Activated CD8-positive, alpha-beta T cell treated with anti-CD3 and anti-CD28 coated beads for 36 hours (primary cell): ENCODE data around the gene ERBB4. TPM values are rescaled to one million over a fixed set of nuclear protein-coding genes. Genes with fewer than 3 reads are reported as not detected.

Experiments used
- ATAC-seq: fragments of 200-7000 bp; cut with Tn5 transposase; one replicate; pipeline ENCODE4 v1.10.0; 2021; ENCODE audit warnings: mild to moderate bottlenecking, moderate library complexity
- CTCF ChIA-PET: fragments of 350-600 bp; sonication (Branson Sonifier 250); formaldehyde crosslinking; loops from one replicate; lab custom pipeline; 2021; ENCODE audit warnings: antibody characterized with exemption; lab: Charles Lee
- POLR2A ChIA-PET: fragments of 350-600 bp; sonication (Branson Sonifier 250); formaldehyde crosslinking; loops from one replicate; lab custom pipeline; 2021; ENCODE audit warnings: antibody characterized with exemption; lab: Charles Lee
- DNase-seq: peaks from one replicate; pipeline ENCODE4 v3.0.0-alpha.2; 2020
- H3K27ac Mint-ChIP-seq: one replicate; pipeline ENCODE4 v1.8.0; 2021; ENCODE audit warnings: mild to moderate bottlenecking, mixed read lengths
- H3K27me3 Mint-ChIP-seq: one replicate; pipeline ENCODE4 v1.8.0; 2021; ENCODE audit warnings: mixed read lengths
- H3K36me3 Mint-ChIP-seq: one replicate; pipeline ENCODE4 v1.8.0; 2021; ENCODE audit warnings: low read depth, mixed read lengths
- H3K4me1 Mint-ChIP-seq: one replicate; pipeline ENCODE4 v1.8.0; 2021; ENCODE audit warnings: low read depth, mixed read lengths
- H3K4me3 Mint-ChIP-seq: one replicate; pipeline ENCODE4 v1.8.0; 2021; ENCODE audit warnings: mild to moderate bottlenecking, moderate library complexity, mixed read lengths
- H3K9me3 Mint-ChIP-seq: one replicate; pipeline ENCODE4 v1.8.0; 2021; ENCODE audit warnings: mixed read lengths
- CTCF ChIP-seq: fragments of 200-600 bp; IDR thresholded peaks from one replicate; pipeline ENCODE4 v1.8.0; 2022; ENCODE audit warnings: antibody characterized with exemption, mild to moderate bottlenecking
- intact Hi-C: fragments of 100-400 bp; cut with micrococcal nuclease; formaldehyde crosslinking; loops from one replicate; pipeline ENCODE4 v1.10.0; 2022
- total RNA-seq, 2 experiments: library from RNA; stranded (reverse); gene quantifications; one replicate each; pipeline ENCODE4 v1.2.3, GENCODE V29; 2021

The ERBB4 gene
- total RNA-seq, 2 experiments from 2014 or later: not detected

- Mint-ChIP-seq H3K9me3 (no peaks in the 10 kb centered on the region), H3K27me3 (no peaks in the 10 kb centered on the region), H3K36me3 (no peaks in the 10 kb centered on the region), H3K4me1 (no peaks in the 10 kb centered on the region), H3K27ac (no peak overlapping the region), H3K4me3 (no peak overlapping the region)
- CTCF ChIA-PET: no interaction called here
- no peak for DNase-seq
- ATAC-seq: no peak
- POLR2A ChIA-PET: no interaction called here
- intact Hi-C loops: no loop called here
- no peak for TF ChIP-seq CTCF
Observed at GRCh38 chr2:212186166-212186565, 352.4 kb downstream of the ERBB4 start.

GRCh38 chr2:212181646-212182045 lies 357.0 kb downstream of the ERBB4 start:
- CTCF ChIA-PET: no interaction called here
- H3K4me3 Mint-ChIP-seq: no peak overlapping the region

GRCh38 chr2:212180408-212181083 lies 358.1 kb downstream of the ERBB4 start:
- no peak for TF ChIP-seq CTCF
- H3K9me3 Mint-ChIP-seq: no peaks in the 10 kb centered on the region
- no peak for DNase-seq
- no peak overlapping the region for H3K27ac Mint-ChIP-seq
- ChIA-PET POLR2A (no interaction called here), CTCF (no interaction called here)
- no peaks in the 10 kb centered on the region for H3K4me1 Mint-ChIP-seq
- no peak for ATAC-seq
- intact Hi-C loops: no loop called here
- no peak overlapping the region for H3K4me3 Mint-ChIP-seq
- no peaks in the 10 kb centered on the region for H3K27me3 Mint-ChIP-seq
- H3K36me3 Mint-ChIP-seq: no peaks in the 10 kb centered on the region

More at GRCh38 chr2:212181646-212182045, 357.0 kb downstream of the ERBB4 start:
- H3K9me3 Mint-ChIP-seq: no peaks in the 10 kb centered on the region
- H3K27ac Mint-ChIP-seq: no peak overlapping the region
- no peaks in the 10 kb centered on the region for H3K36me3 Mint-ChIP-seq
- DNase-seq (no peak), ATAC-seq (no peak)
- TF ChIP-seq CTCF: no peak
- intact Hi-C loops: no loop called here
- H3K27me3 Mint-ChIP-seq: no peaks in the 10 kb centered on the region
- no peaks in the 10 kb centered on the region for H3K4me1 Mint-ChIP-seq
- POLR2A ChIA-PET: no interaction called here

DNA sequence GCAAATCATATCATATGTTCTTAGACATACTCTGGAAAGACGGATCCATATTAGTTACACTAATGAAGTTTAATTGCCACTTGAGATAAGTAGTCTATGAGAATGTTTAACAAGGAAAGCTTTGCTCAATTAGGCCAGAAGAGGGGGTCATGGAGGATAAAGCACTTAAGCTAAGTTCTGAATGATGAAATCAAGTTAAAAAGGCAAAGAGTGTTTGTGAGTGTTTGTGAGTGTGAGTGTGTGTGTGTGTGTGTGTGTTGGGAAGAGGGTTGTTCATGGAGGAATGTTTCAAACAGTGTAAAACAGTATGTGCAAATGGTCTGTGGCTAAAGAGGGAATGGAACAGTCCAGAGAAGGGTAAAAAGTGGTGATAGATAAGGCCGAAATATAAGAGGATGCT lies 360.9 kb downstream of the ERBB4 start:
- Mint-ChIP-seq H3K27me3 (no peaks in the 10 kb centered on the region), H3K4me3 (no peak overlapping the region), H3K36me3 (no peaks in the 10 kb centered on the region), H3K27ac (no peak overlapping the region), H3K9me3 (no peaks in the 10 kb centered on the region), H3K4me1 (no peaks in the 10 kb centered on the region)
- ATAC-seq: no peak
- no peak for DNase-seq
- intact Hi-C loops: no loop called here
- TF ChIP-seq CTCF: no peak
- ChIA-PET POLR2A (no interaction called here), CTCF (interaction anchor here (0.7 kb wide), 1 partner anchor 156 kb away, joined by 3 read pairs; no protein-coding TSS in a partner anchor)

GRCh38 chr2:212176151-212176550 lies 362.5 kb downstream of the ERBB4 start:
- POLR2A ChIA-PET: no interaction called here
- intact Hi-C loops: no loop called here
- ATAC-seq (no peak), DNase-seq (no peak)
- no peak for TF ChIP-seq CTCF
- Mint-ChIP-seq H3K9me3 (peaks cover 4% of the 10 kb centered on the region), H3K4me3 (no peak overlapping the region), H3K4me1 (no peaks in the 10 kb centered on the region), H3K36me3 (no peaks in the 10 kb centered on the region), H3K27me3 (no peaks in the 10 kb centered on the region), H3K27ac (no peak overlapping the region)
- CTCF ChIA-PET: no interaction called here
